GM23338 (cell line): ENCODE measurements around the gene TMEM60. TPM values are rescaled to one million over a fixed set of nuclear protein-coding genes. Genes with fewer than 3 reads are reported as not detected.

ENCODE experiments used
- ATAC-seq: fragments of 200-7000 bp; cut with Tn5 transposase; 3 replicates; pipeline ENCODE4 v1.9.1; 2020
- DNase-seq: peaks from one replicate; pipeline ENCODE4 v3.0.0-alpha.2; 2015; ENCODE audit warnings: low spot score
- H2AFZ ChIP-seq: fragments of 200-600 bp; sonication (generic); 2 replicates; pipeline ENCODE4 v1.8.0; 2016; ENCODE audit warnings: antibody characterized with exemption, mild to moderate bottlenecking, moderate library complexity
- H3F3A ChIP-seq: fragments of 200-600 bp; sonication (generic); replicated peaks from 2 replicates; pipeline ENCODE4 v1.8.0; 2017; ENCODE audit warnings: antibody characterized with exemption, mixed run types, low read depth
- H3K27ac ChIP-seq: fragments of 200-600 bp; sonication (generic); 2 replicates; pipeline ENCODE4 v1.6.1; 2016; ENCODE audit warnings: low read depth
- H3K27me3 ChIP-seq: fragments of 200-600 bp; sonication (generic); 2 replicates; pipeline ENCODE4 v1.8.0; 2016; ENCODE audit warnings: mild to moderate bottlenecking, mixed run types, moderate library complexity; ENCODE audit not compliant: insufficient read depth
- H3K36me3 ChIP-seq: fragments of 200-600 bp; sonication (generic); 2 replicates; pipeline ENCODE4 v1.8.0; 2016; ENCODE audit warnings: mild to moderate bottlenecking; ENCODE audit not compliant: insufficient read depth
- H3K4me1 ChIP-seq: fragments of 200-600 bp; sonication (generic); 2 replicates; pipeline ENCODE4 v1.8.0; 2016; ENCODE audit warnings: mild to moderate bottlenecking, moderate library complexity; ENCODE audit not compliant: insufficient read depth
- H3K4me2 ChIP-seq: fragments of 200-600 bp; sonication (generic); 2 replicates; pipeline ENCODE4 v1.7.1; 2017; ENCODE audit warnings: mixed run types
- H3K4me3 ChIP-seq: fragments of 200-600 bp; sonication (generic); 2 replicates; pipeline ENCODE4 v1.6.1; 2016; ENCODE audit warnings: mixed run types
- H3K79me2 ChIP-seq: fragments of 200-600 bp; sonication (generic); replicated peaks from 2 replicates; pipeline ENCODE4 v1.8.0; 2017; ENCODE audit warnings: mild to moderate bottlenecking; ENCODE audit not compliant: insufficient read depth
- H3K9me2 ChIP-seq: fragments of 200-600 bp; sonication (generic); 2 replicates; pipeline ENCODE4 v1.8.0; 2017; ENCODE audit not compliant: insufficient read depth
- H4K20me1 ChIP-seq: fragments of 200-600 bp; sonication (generic); replicated peaks from 2 replicates; pipeline ENCODE4 v1.8.0; 2017; ENCODE audit warnings: mild to moderate bottlenecking; ENCODE audit not compliant: insufficient read depth
- H3K27ac Mint-ChIP-seq: 2 replicates; pipeline ENCODE4 v1.8.0; 2020; ENCODE audit warnings: inconsistent platforms, mild to moderate bottlenecking, moderate library complexity, mixed read lengths
- H3K27me3 Mint-ChIP-seq: 3 replicates; pipeline ENCODE4 v1.8.0; 2022; ENCODE audit warnings: low read depth, mild to moderate bottlenecking, moderate library complexity, mixed read lengths, inconsistent platforms; ENCODE audit not compliant: insufficient read depth, poor library complexity
- H3K36me3 Mint-ChIP-seq: 3 replicates; pipeline ENCODE4 v1.8.0; 2021; ENCODE audit warnings: low read depth, mild to moderate bottlenecking, inconsistent platforms, moderate library complexity, mixed read lengths
- H3K4me1 Mint-ChIP-seq: 3 replicates; pipeline ENCODE4 v1.8.0; 2020; ENCODE audit warnings: mild to moderate bottlenecking, inconsistent platforms, mixed read lengths
- H3K4me3 Mint-ChIP-seq: 3 replicates; pipeline ENCODE4 v1.8.0; 2021; ENCODE audit warnings: moderate library complexity, mild to moderate bottlenecking, inconsistent platforms, mixed read lengths
- H3K9me3 Mint-ChIP-seq: 3 replicates; pipeline ENCODE4 v1.8.0; 2020; ENCODE audit warnings: moderate library complexity, mild to moderate bottlenecking, inconsistent platforms, mixed read lengths
- CREB1 ChIP-seq: fragments of 250-450 bp; sonication (Bioruptor Pico); IDR thresholded peaks from 2 replicates; pipeline ENCODE4 v1.5.0; 2020; ENCODE audit warnings: low read depth, mild to moderate bottlenecking, moderate library complexity
- CTCF ChIP-seq, 2 experiments: fragments of 200-600 bp in 1 of 2; sonication (generic) in 1 of 2; conservative IDR thresholded peaks; 2 replicates each; pipeline versions ENCODE4 v1.5.1 to v1.6.1; 2016 to 2017; ENCODE audit warnings: antibody characterized with exemption in 2 of 2, low read depth in 2 of 2, mild to moderate bottlenecking in 2 of 2, moderate library complexity in 1 of 2
- EZH2 ChIP-seq: fragments of 200-600 bp; sonication (generic); IDR thresholded peaks from one replicate; pipeline ENCODE4 v1.8.0; 2017; ENCODE audit warnings: antibody characterized with exemption, mild to moderate bottlenecking, low read depth; ENCODE audit not compliant: unreplicated experiment
- EZH2phosphoT487 ChIP-seq: fragments of 200-600 bp; sonication (generic); IDR thresholded peaks from one replicate; pipeline ENCODE4 v1.8.1; 2018; ENCODE audit warnings: antibody characterized with exemption; ENCODE audit not compliant: unreplicated experiment
- JUNB ChIP-seq: IDR thresholded peaks from one replicate; pipeline ENCODE4 v1.6.1; 2016; ENCODE audit warnings: antibody characterized with exemption; ENCODE audit not compliant: unreplicated experiment
- NANOG ChIP-seq: IDR thresholded peaks from 2 replicates; pipeline ENCODE4 v1.6.1; 2016; ENCODE audit warnings: antibody characterized with exemption, borderline replicate concordance
- POLR2AphosphoS5 ChIP-seq: IDR thresholded peaks from 2 replicates; pipeline ENCODE4 v1.6.1; 2016; ENCODE audit warnings: antibody characterized with exemption, low read depth
- REST ChIP-seq: IDR thresholded peaks from one replicate; pipeline ENCODE4 v1.6.1; 2018; ENCODE audit warnings: antibody characterized with exemption; ENCODE audit not compliant: unreplicated experiment
- STAT1 ChIP-seq: IDR thresholded peaks from one replicate; pipeline ENCODE4 v1.6.1; 2016; ENCODE audit warnings: antibody characterized with exemption; ENCODE audit not compliant: unreplicated experiment
- ZNF462 ChIP-seq: fragments of 250-450 bp; sonication (Bioruptor Pico); IDR thresholded peaks from 2 replicates; pipeline ENCODE4 v1.5.0; 2020; ENCODE audit warnings: mild to moderate bottlenecking, moderate library complexity
- polyA plus RNA-seq: library from polyadenylated mRNA; unstranded; fragments of >200 nt; fragmentation: Nextera tagmentation; extraction: Ambion mirVana; gene quantifications from 2 replicates; pipeline ENCODE4 v1.2.1, GENCODE V29; 2016
- total RNA-seq: library from RNA; depleted of rRNA; stranded (reverse); fragments of >200 nt; shearing (Covaris generic); gene quantifications from 2 replicates; pipeline ENCODE4 v1.2.3, GENCODE V29; 2014

The TMEM60 gene
- total and polyA plus RNA-seq, 2 experiments from 2014 or later: 29.5 to 68.2 TPM

GRCh38 chr7:77831953-77832352 is 33.7 kb upstream of the TMEM60 start:
- H3K4me1 ChIP-seq: no peaks in the 10 kb centered on the region; the same call in 1 of the 2 replicates
- Mint-ChIP-seq H3K4me3 (no peak overlapping the region), H3K27ac (no peak overlapping the region), H3K4me1 (peaks cover 2% of the 10 kb centered on the region; the same call in 1 of the 3 replicates), H3K27me3 (no peaks in the 10 kb centered on the region), H3K9me3 (no peaks in the 10 kb centered on the region), H3K36me3 (peaks cover 6% of the 10 kb centered on the region; the same call in 2 of the 3 replicates)
- no peaks in the 10 kb centered on the region for H3K9me2 ChIP-seq
- H3F3A ChIP-seq: no peaks in the 10 kb centered on the region
- no peaks in the 10 kb centered on the region for H3K36me3 ChIP-seq
- no peak for TF ChIP-seq CTCF (conservative IDR thresholded peaks at IDR 0.05; ENCODE audit: low read depth in 2 of 2)
- no peak for TF ChIP-seq EZH2
- no peak for TF ChIP-seq REST
- no peak for TF ChIP-seq POLR2AphosphoS5
- TF ChIP-seq NANOG: no peak
- no peak for TF ChIP-seq CREB1 (CRISPR knock-in tag)
- no peak for TF ChIP-seq JUNB
- TF ChIP-seq EZH2phosphoT487: no peak
- TF ChIP-seq STAT1: no peak
- no peak for TF ChIP-seq ZNF462
- ATAC-seq (no peak), DNase-seq (no peak)
- no peak overlapping the region for H3K27ac ChIP-seq
- H4K20me1 ChIP-seq: no peaks in the 10 kb centered on the region
- peaks cover 8% of the 10 kb centered on the region for H3K79me2 ChIP-seq
- H3K4me3 ChIP-seq: no peak overlapping the region
- no peak overlapping the region for H2AFZ ChIP-seq
- no peak overlapping the region for H3K4me2 ChIP-seq
- H3K27me3 ChIP-seq: no peaks in the 10 kb centered on the region
